HL-60/S4 treated with phorbol 12-myristate 13-acetate at 8.2 ng/mL for 4 days and 3 days (cell line): ENCODE measurements around the gene FHL1.

Experiments used
- in situ Hi-C: fragments of 300-500 bp; cut with MboI; formaldehyde crosslinking; loops from 2 replicates; pipeline ENCODE4 v1.15.0; 2022; ENCODE audit warnings: low sequenced_read_pairs

The FHL1 gene

DNA sequence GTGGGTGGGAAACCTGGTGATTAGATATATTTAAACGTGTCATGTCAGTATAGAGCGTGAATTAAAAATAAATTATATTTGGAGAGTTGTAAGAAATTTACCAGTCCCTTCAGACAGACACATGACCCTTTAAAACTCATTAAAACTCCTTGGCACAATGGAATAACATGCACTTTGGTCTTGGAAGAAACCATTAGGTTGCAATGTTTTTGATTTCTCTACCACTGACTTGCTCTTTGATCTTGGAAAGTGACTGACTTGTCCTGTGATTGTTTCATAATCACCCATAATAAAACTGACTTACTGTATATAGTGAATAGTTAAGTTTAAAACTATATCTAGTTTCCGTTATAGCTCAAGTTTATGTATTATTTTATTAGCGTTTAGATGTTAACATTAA, 35.8 kb downstream of the FHL1 start:
- in situ Hi-C loops, result no loop called here

DNA sequence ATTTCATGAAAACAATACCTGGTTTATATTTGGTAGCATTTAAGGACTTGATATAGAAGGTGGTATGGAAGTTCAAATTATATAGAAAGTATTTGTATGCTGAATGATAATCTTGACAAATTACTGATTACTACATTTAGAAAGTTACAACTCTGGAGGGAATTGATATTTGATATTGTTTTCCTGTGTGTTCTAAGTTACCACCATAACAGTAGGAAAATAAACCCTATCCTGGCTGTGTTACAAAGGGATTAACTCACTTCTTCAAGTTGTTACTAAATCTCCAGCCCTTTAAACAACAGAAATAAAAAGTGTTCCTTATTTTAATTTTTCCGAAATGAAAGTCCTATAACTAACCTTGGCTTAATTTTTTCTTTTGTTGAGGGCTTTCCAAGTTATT, 36.6 kb downstream of the FHL1 start:
- in situ Hi-C loops, result no loop called here

DNA sequence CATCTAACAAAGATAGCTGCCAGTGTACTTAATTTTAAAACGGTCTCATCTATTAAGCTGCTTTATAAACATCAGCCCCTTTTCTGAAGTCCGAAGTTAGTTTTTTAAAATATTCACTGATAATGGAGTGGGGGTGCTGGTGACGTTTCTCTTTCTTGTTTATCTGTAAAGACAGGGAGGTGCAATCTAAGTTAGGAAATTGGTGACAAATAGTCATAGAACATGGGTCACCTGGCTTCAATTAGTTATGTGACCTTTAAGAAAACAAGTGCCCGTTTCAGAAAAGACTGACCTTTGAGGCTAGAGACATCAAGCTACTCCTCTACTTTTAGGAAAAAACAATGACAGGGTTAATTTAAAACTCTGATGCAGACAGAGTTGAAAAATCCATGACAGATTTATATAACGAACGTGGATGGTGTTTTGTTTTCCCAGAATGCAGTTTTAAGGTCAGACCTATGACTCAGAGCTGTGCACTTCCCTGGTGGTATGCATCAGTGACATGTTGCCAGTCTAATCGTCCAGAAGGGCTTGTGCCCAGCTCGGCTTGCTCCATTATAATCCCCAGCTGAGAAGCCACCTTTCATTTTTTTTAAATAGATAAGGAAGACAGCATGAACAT, 38.2 kb downstream of the FHL1 start:
- in situ Hi-C loops, result no loop called here

DNA sequence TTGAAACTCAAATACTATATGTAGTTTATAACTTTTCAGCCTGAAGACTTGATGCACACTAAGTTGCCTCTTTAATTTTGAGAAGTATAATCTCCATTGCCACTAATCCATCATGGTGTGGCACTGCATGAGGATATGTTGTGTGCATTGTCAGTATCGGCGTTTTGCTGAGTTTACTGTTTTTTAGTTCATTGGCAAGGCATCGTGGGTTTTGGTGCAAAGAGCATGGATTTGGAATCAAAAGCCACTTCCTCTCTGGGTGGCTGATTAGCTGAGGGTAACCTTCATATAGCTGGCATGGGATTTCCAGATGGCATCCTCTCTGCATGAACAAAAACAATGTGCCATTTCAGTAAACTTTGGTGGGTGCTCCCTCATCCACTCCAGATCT, 38.7 kb downstream of the FHL1 start:
- in situ Hi-C loops, result no loop called here

DNA sequence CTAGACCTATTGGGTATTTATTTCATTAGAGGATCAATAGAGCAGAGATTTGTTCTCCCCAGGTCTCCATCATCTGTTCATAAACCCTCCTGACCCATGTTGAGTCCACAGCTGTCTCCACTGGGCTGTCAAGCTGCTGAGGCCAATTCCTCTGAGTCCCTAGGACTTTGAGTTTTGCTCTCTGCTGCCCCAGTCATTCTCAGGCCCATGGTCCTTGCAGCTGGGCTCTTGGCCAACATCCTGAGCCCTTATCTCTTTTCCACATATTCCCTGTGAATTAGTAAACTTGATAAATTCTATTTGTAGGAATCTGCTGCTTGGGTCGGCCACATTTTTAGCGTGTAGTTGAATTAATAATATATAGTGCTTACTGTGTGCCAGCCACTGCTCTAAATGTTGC, 41.9 kb downstream of the FHL1 start:
- in situ Hi-C loops, result no loop called here

DNA sequence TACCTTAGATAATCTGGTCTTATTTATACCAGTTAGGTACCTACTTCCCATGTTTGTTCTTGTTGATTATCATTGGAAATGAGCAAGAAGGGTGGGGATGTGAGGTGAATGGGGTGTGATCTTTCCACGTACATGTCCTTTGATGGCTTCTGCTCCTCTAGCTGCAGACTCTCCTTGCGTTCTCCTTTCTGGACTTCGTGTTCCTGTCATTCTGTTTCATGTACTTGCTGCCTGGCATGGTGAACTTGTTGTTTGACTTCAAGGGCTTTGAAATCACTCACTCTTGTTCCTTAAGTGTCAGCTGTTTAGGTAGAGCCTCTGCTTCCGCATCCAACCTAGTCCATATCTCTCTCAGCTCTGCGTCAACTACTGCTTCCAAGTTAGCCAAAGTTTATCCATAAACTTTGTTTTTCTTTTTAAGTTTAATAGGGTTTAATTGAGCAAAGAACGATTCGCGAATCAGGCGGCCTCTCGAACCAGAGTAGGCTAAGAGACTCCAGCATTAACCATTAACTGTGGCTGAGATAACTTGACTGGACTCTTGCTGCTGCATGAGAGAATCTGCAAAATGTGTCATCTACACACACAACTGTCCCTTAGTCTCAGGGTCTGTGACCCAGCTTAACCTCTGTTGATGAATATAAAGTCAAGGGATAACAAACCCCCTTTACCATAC, 42.8 kb downstream of the FHL1 start:
- in situ Hi-C loops, result no loop called here

DNA sequence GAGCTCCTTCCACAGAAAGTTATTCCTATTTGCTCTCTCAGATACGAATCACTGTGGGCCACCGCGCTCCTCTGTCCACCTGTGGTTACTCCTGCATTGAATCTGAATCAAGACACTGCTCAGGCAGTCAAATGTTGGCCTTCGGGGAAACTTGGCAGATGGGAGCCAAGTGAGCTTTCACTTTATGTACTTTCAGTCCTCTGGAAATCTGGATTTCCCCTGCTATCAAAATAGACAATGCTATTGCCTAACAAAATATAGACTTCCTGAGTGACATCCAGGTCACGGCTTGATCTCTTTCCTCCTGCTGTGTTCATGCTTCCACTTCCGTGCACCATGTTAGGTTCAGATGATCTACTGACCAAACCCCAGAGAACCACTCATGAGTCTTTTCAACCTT, 43.8 kb downstream of the FHL1 start:
- in situ Hi-C loops, result no loop called here

DNA sequence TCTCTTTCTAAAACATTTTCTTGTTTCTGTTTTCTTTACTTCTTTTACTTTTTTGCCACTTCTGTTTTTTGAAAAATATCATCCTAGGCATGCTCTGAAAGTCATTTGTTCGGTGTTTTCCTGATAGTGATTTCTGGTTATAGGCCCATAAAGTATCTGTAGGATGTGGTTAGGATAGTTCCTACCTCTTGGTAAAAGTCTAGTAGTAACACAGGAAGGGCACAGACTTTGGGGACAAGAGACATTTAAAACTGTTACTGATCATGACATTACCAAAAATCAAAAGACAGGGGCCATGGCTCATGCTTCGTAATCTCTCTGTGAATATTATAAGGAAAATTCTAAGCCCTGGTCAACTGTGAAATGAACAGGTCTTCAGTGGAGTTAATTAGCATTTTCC, 44.8 kb downstream of the FHL1 start:
- in situ Hi-C loops, result no loop called here

DNA sequence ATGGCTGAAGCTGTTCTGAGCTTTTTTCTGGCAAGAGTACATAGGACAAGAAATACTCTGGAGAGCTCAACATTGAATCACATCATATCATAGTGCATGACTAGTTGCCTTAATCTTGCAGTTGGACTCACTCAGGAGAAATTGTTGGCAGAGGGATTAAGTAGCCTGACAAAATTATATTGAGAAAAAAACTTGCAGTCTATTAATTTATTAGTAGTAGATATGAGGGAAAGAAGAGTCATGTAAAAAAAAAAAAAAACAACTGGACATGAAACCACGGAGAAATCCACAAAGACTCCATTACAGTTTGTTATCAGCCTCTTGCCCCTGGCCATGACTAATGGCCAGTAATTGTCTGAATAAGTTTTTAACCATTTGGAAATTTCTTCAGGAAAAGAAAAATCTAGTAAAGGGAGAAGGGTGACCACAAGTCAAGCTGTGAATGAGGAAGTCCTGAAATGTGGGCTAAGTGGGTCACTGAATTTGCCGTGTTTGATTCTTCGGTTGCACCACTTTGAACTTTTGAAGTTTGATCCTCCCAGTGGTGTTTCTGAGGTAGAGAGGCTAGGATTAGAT, 45.6 kb downstream of the FHL1 start:
- in situ Hi-C loops, result no loop called here

DNA sequence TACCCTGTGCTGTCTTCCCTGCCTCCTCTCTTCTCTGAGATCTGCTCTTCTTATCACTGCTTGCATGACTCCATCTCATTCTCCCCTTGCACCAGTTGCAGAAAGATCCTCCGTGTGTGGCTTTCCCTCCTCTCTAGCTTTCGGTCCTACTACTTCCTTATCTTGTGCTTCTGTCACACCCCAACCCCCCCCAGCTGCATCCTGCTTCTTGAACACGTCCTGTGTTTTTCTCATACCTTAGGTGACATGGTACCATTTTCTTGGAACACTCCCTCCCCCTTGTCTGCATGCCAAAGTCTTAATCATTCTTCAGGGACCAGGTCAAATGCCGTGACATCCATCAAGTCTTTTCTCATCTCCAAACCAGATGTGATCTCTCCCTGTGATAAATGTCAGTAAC, 46.4 kb downstream of the FHL1 start:
- in situ Hi-C loops, result no loop called here

DNA sequence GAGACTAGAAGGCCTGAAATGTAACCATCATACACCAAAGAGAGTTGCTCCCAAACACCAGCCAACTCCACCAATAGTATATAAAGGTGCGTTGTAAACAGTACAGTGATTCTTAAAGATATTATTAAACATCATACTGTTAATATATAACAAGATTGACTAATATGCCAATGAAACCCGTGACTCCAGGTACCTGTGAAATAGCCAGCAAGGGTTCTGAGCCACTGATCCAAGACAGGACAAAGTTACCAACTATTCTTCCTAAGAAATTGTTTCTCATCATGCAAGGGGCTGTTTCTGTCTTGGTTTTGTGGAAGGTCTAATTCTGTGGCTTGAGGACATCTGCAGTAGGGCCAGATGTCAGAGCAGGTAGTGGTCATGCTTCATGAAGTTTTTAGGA, 47.2 kb downstream of the FHL1 start:
- in situ Hi-C loops, result no loop called here

DNA sequence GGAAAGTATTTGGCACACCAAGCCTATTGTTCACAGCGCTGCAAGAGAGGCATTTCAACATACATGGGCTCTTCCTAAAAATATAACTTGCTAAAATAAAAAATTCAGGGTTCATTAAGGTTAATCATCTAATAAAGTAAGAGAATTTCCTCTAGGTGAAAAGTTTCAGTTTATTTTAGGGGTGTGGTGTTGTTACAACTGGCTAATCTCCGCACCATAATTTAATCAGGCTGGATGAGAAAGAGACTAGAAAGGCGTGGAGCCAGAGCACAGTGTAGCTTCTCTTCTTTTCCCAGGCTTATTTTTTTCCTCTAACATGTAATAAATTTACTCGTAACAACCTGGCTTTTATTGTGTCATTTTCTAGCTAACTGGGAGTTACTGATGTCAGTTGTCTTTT, 47.9 kb downstream of the FHL1 start:
- in situ Hi-C loops, result no loop called here

DNA sequence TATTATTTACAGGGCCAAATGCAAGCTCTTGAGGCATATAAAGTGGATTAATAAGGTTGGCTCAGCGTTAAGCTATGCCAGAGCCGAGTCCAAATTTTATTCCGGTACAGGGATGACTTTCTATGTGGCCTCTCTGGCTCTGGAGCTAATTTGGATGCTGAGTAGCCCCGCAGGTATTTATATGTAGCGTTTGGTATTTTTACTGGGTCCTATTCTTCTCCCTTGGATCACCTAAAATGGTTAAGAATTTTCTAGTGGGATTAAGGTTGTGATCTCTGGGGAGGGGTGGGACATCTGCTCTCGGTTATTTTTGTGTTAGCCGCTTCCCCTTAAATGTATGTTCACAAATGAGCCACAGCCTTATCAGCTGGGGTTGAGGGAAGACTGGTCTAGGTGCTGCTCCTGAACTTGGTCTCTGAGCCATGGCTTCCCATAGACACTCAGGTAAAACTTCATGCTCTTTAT, 49.4 kb downstream of the FHL1 start:
- in situ Hi-C loops, result no loop called here

DNA sequence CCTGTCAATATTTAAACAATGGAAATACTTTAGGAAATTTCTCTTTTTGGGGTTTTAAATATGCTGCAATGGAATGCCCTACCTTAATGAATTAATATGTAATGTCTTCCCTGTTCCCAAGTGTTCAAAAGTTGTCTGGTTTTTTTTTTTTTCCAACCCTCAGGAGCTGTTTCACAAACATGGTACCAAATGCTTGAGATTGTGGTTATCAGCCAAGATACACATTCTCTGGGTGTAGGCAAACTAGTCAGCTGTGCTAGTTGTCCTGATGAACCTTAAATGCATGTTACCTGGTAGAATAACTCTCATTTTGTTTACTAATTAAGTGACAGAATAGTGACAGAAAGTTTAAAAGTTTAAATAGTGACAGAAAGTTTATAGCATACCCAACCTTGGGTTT, 50.7 kb downstream of the FHL1 start:
- in situ Hi-C loops, result no loop called here

DNA sequence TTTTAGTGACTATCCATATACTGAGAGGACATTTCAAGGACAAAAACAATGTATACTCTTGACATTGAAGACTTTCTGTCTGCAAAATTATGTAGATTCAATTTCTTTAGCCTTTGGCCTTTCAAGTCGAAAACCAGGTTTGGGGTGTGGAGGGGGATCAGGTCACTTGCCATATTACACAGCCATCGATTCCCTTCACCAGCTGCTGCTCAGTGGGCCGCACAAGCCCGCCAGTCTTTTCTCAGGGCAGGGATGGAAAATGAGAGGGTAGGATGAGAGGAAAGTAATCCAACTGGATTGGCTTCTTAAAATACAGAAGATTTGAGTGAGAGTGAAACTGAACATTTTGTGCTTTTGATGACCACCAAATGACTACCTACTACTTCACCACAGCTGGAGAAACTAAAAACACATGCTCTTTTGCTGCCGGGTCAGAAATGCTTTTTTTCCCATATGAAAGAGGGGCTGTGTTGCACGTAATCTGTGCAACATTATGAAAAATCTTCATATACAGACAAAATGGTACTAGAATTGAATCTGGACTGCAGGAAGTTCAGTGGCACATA, 51.4 kb downstream of the FHL1 start:
- in situ Hi-C loops, result no loop called here

DNA sequence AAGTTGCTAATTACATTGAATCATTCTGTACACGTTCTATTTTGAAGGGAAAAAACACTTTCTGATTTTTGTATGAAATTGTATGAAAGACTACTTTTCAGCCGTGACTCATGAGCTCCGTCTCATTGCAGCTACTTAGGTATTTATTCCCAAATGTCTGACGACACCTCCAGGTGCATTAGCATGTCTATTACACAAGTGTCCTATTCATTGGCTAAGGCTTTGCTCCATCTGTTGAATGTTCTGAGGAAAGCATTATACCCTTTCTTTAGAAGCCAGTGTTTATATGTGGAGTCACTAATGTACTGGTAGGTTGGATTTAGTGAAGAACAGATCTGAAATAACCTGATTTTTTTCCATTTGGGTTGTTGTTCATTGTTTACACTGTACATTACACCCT, 52.0 kb downstream of the FHL1 start:
- in situ Hi-C loops, result no loop called here

DNA sequence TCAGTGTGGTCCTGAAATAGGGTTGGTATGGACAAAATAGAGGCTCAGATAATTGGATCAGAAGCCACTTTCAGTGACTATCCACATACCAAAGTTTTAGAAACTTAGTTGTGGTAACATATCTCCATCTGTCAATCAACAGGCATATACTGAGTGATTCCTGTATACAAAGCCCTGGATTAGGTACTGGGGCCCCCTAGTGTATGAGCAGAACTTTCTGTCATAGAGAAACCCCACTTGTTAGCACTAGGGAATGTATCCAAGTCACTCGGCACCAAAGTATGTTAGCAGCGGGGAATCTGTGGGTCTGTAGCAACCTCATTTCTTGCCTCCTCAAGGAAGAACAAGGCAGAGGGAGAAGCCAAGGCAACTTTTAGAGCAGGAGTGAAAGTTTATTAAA, 53.1 kb downstream of the FHL1 start:
- in situ Hi-C loops, result no loop called here

DNA sequence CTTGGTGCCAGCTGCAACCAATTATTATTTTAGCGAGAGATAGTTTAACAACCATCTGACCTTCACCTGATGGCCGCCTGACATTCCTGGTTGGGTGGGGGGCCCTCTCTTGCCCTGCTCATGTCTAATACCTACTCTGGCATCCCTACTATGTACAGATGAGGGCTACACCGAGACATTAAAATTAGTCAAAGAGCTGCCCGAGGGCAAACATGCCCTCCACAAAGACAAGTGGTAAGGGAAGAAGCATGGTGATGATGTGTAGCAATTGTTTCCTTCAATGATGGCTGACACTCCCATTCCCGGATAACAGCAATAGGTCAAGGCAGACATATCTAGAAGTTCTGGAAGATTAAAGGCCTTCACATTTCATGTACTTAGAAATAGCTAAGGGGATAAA, 54.3 kb downstream of the FHL1 start:
- in situ Hi-C loops, result no loop called here

DNA sequence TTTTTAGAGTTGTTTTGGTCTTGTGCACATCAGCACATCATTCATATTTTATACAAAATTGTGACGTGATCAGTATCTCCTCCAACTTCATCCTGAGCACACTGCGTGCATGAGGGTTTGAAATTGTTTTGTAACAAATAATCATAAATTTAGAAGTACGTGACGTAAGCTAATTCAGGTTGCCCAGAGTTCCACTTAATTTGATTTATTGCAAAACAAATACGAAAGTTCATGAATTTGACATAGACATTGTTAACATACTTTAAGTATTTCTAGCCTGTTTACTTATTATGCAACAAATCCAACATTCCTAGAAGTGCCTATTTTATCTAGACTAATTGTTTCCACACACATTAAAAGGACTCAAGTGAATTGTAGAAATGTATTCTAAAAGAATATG, 55.6 kb downstream of the FHL1 start:
- in situ Hi-C loops, result no loop called here

DNA sequence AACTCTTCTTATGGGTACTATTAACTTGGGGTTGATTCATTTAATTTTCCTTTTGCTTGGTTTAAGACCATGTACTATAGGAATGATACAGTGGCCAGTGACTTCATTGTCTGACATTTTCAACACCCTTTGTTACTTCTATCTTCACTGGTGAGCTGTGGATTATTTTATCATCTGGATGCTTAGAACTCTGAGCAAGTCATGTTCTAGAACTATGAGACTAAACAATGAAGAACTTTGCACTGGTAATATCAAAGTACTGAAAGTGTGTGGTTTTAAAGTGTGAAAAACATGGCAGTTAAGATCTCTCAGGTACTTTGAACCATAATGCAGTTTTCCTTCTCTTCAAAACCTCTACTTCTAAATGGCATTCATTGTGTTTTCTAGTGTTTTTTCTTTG, 56.1 kb downstream of the FHL1 start:
- in situ Hi-C loops, result no loop called here

DNA sequence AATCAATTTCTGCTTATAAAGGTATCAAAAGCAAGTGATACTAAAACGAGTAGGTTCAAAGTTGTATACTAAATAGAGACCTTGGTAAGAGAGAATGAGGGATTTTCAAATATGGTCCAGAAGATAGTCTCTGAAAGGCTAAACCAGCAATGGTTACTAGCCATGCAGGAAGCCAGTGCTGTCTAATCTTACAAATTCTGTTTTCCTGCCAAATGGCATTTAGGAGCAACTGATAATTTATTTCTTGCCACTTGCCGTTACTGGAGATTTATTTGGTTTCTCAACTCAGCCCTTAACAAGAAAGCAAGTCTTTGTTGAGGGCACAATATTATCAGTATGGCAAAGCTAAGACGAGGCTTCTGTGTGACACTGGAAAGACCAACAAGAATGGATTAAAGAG, 56.6 kb downstream of the FHL1 start:
- in situ Hi-C loops, result no loop called here

DNA sequence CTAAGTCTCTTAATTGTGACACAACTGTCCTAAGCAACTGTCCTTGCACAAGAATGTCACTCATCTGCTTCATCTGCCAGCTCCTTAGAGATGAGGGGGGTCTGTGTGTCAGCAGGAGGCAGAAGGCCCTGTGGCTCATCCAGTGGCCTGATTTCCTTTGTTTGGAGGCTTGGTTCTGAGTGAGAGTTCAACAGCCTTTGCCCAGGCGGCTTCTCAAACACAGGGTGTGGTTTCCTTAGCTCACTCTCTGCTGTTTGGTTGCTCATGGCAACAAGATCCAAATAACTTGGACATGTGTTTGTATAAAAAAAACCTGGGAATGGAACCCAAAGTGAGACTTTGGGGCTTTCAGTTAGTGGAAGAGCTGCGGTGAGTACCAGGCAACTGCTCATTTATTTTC, 57.2 kb downstream of the FHL1 start:
- in situ Hi-C loops, result no loop called here
